ENCODE results near the gene AHI1. TPM values are rescaled to one million over a fixed set of nuclear protein-coding genes. Genes with fewer than 3 reads are reported as not detected.
"Not testable (repeated sequence)": the region's sequence is repeated elsewhere in the genome, so short reads cannot be mapped to it uniquely, and the experiment has no call there.

The AHI1 gene
- total RNA-seq, 2 donors from 2014 or later: 18.0 to 37.9 TPM

GRCh38 chr6:135493218-135493961 lies 4.2 kb downstream of the AHI1 start:
- intact Hi-C loops (cut with DNase I): no loop called here
- H3K27ac ChIP-seq: no peak overlapping the region
- no peaks in the 10 kb centered on the region for H3K9me3 ChIP-seq
- no peaks in the 10 kb centered on the region for H3K27me3 ChIP-seq (replicated peaks; ENCODE audit: insufficient read depth)
- no peak overlapping the region for H3K4me3 ChIP-seq
- H3K4me1 ChIP-seq (replicated peaks): no peaks in the 10 kb centered on the region
- TF ChIP-seq CTCF (IDR thresholded peaks at IDR 0.05) (no peak), POLR2AphosphoS5 (IDR thresholded peaks at IDR 0.05) (no peak), POLR2A (IDR thresholded peaks at IDR 0.05) (no peak)
- 96% methylated on average over 10 of the region's 10 CpGs for WGBS
- DNase-seq (ENCODE audit: low spot score): no peak
- no peaks in the 10 kb centered on the region for H3K36me3 ChIP-seq

- H3K4me1 ChIP-seq (replicated peaks): no peaks in the 10 kb centered on the region
- DNase-seq (ENCODE audit: low spot score): no peak
- H3K27me3 ChIP-seq (replicated peaks; ENCODE audit: insufficient read depth): no peaks in the 10 kb centered on the region
- no peaks in the 10 kb centered on the region for H3K9me3 ChIP-seq
- no peaks in the 10 kb centered on the region for H3K36me3 ChIP-seq
- no peak for TF ChIP-seq POLR2A (IDR thresholded peaks at IDR 0.05)
- TF ChIP-seq POLR2AphosphoS5 (IDR thresholded peaks at IDR 0.05): no peak
- intact Hi-C loops (cut with DNase I): no loop called here
- H3K4me3 ChIP-seq: no peak overlapping the region
- H3K27ac ChIP-seq: no peak overlapping the region
- WGBS: 89% methylated on average over 3 of the region's 3 CpGs
Observed at GRCh38 chr6:135490381-135490780, 7.2 kb downstream of the AHI1 start.

- 90% methylated on average over 3 of the region's 3 CpGs for WGBS
Observed at GRCh38 chr6:135488023-135488422, 9.5 kb downstream of the AHI1 start.

GRCh38 chr6:135483903-135484302 lies 13.6 kb downstream of the AHI1 start:
- H3K36me3 ChIP-seq; H3K27me3 ChIP-seq (replicated peaks; ENCODE audit: insufficient read depth); H3K9me3 ChIP-seq; H3K4me3 ChIP-seq; H3K4me1 ChIP-seq (replicated peaks); DNase-seq (ENCODE audit: low spot score); intact Hi-C loops (cut with DNase I); H3K27ac ChIP-seq: not testable (repeated sequence)
- 98% methylated on average over 2 of the region's 2 CpGs for WGBS

More at GRCh38 chr6:135488023-135488422, 9.5 kb downstream of the AHI1 start:
- H3K9me3 ChIP-seq: no peaks in the 10 kb centered on the region
- no peaks in the 10 kb centered on the region for H3K36me3 ChIP-seq
- H3K4me1 ChIP-seq (replicated peaks): no peaks in the 10 kb centered on the region
- H3K27me3 ChIP-seq (replicated peaks; ENCODE audit: insufficient read depth): no peaks in the 10 kb centered on the region
- no peak for TF ChIP-seq POLR2AphosphoS5 (IDR thresholded peaks at IDR 0.05)
- TF ChIP-seq POLR2A (IDR thresholded peaks at IDR 0.05): no peak
- TF ChIP-seq CTCF (IDR thresholded peaks at IDR 0.05): no peak
- no peak for DNase-seq (ENCODE audit: low spot score)
- intact Hi-C loops (cut with DNase I): no loop called here
- H3K27ac ChIP-seq: no peak overlapping the region
- H3K4me3 ChIP-seq: no peak overlapping the region

GRCh38 chr6:135481783-135482369 lies 15.7 kb downstream of the AHI1 start:
- Histone ChIP-seq H3K4me1 (replicated peaks) (no peaks in the 10 kb centered on the region), H3K9me3 (no peaks in the 10 kb centered on the region), H3K27me3 (replicated peaks; ENCODE audit: insufficient read depth) (no peaks in the 10 kb centered on the region), H3K36me3 (no peaks in the 10 kb centered on the region), H3K27ac (no peak overlapping the region), H3K4me3 (no peak overlapping the region)
- 96% methylated on average over 3 of the region's 3 CpGs for WGBS
- TF ChIP-seq POLR2AphosphoS5 (IDR thresholded peaks at IDR 0.05): no peak
- TF ChIP-seq CTCF (IDR thresholded peaks at IDR 0.05): no peak
- no peak for TF ChIP-seq POLR2A (IDR thresholded peaks at IDR 0.05)
- no peak for DNase-seq (ENCODE audit: low spot score)
- intact Hi-C loops (cut with DNase I): no loop called here

- Histone ChIP-seq H3K4me3 (no peak overlapping the region), H3K4me1 (replicated peaks) (no peaks in the 10 kb centered on the region), H3K27ac (no peak overlapping the region), H3K9me3 (no peaks in the 10 kb centered on the region), H3K27me3 (replicated peaks; ENCODE audit: insufficient read depth) (no peaks in the 10 kb centered on the region), H3K36me3 (no peaks in the 10 kb centered on the region)
- intact Hi-C loops (cut with DNase I): no loop called here
- WGBS: 96% methylated on average over 2 of the region's 2 CpGs
- no peak for TF ChIP-seq CTCF (IDR thresholded peaks at IDR 0.05)
- TF ChIP-seq POLR2A (IDR thresholded peaks at IDR 0.05): no peak
- no peak for TF ChIP-seq POLR2AphosphoS5 (IDR thresholded peaks at IDR 0.05)
- DNase-seq (ENCODE audit: low spot score): no peak
Observed at GRCh38 chr6:135479601-135480000, 17.9 kb downstream of the AHI1 start.
